Natural killer cell (primary cell): ENCODE measurements around the gene RASGEF1B. TPM values are rescaled to one million over a fixed set of nuclear protein-coding genes. Genes with fewer than 3 reads are reported as not detected.

Experiments
- ATAC-seq, 3 donors: fragments of 150-1000 bp in 2 of 3; fragments of 200-7000 bp in 1 of 3; cut with Tn5 transposase; 1 replicate in 1 of 3; 2 replicates in 2 of 3; pipeline ENCODE4 v1.10.0; 2021; ENCODE audit warnings: mild to moderate bottlenecking in 2 of 3, moderate library complexity in 2 of 3
- DNase-seq, 2 donors: peaks; one replicate each; pipeline versions ENCODE4 v3.0.0 to v3.0.0-alpha.2; 2013 to 2021; ENCODE audit warnings: mixed read lengths in 1 of 2
- H3K27ac ChIP-seq: one replicate; pipeline ENCODE4 v1.5.1; 2013; ENCODE audit warnings: mild to moderate bottlenecking, low read length
- H3K27me3 ChIP-seq: one replicate; pipeline ENCODE4 v1.6.1; 2013; ENCODE audit warnings: low read length; ENCODE audit not compliant: control insufficient read depth, insufficient read depth
- H3K36me3 ChIP-seq: one replicate; pipeline ENCODE4 v1.6.1; 2013; ENCODE audit warnings: low read length; ENCODE audit not compliant: control insufficient read depth, insufficient read depth
- H3K4me1 ChIP-seq: one replicate; pipeline ENCODE4 v1.6.1; 2013; ENCODE audit warnings: low read length; ENCODE audit not compliant: control insufficient read depth, insufficient read depth
- H3K4me3 ChIP-seq: one replicate; pipeline ENCODE4 v1.5.1; 2013; ENCODE audit warnings: low read length
- H3K9me3 ChIP-seq: one replicate; pipeline ENCODE4 v1.6.1; 2013; ENCODE audit warnings: low read length; ENCODE audit not compliant: control insufficient read depth, insufficient read depth
- H3K27ac Mint-ChIP-seq, 2 donors: one replicate each; pipeline ENCODE4 v1.8.0; 2022; ENCODE audit warnings: mild to moderate bottlenecking in 2 of 2, mixed read lengths in 2 of 2, moderate library complexity in 1 of 2
- H3K27me3 Mint-ChIP-seq, 2 donors: one replicate each; pipeline ENCODE4 v1.8.0; 2022; ENCODE audit warnings: low read depth in 2 of 2, mixed read lengths in 2 of 2
- H3K36me3 Mint-ChIP-seq: one replicate; pipeline ENCODE4 v1.8.0; 2022; ENCODE audit warnings: mixed read lengths
- H3K4me1 Mint-ChIP-seq, 2 donors: one replicate each; pipeline ENCODE4 v1.8.0; 2022; ENCODE audit warnings: mixed read lengths in 2 of 2
- H3K4me3 Mint-ChIP-seq: one replicate; pipeline ENCODE4 v1.8.0; 2022; ENCODE audit warnings: mild to moderate bottlenecking, moderate library complexity, mixed read lengths
- H3K9me3 Mint-ChIP-seq, 2 donors: one replicate each; pipeline ENCODE4 v1.8.0; 2022; ENCODE audit warnings: mixed read lengths in 2 of 2
- WGBS: methylation state at CpG from one replicate; pipeline ENCODE4 v1.1.7; 2013; ENCODE audit warnings: missing lambda C conversion rate; ENCODE audit not compliant: insufficient coverage; 5-methylcytosine and 5-hydroxymethylcytosine counted together
- intact Hi-C: fragments of 100-400 bp; cut with micrococcal nuclease; formaldehyde crosslinking; loops from one replicate; pipeline ENCODE4 v1.14.2; 2022
- total RNA-seq, 4 donors: library from RNA; stranded (reverse); fragments of 120-200 nt in 1 of 4; gene quantifications; one replicate each; pipeline versions ENCODE4 v1.2.3 to v1.2.4, GENCODE V29; 2013 to 2022
- TF ChIP-seq, protein P1 (sequence below): fragments of 200-600 bp; IDR thresholded peaks from one replicate; pipeline ENCODE4 v1.8.0; 2022; ENCODE audit warnings: antibody characterized with exemption

Gene RASGEF1B
- total RNA-seq, 3 donors from 2014 or later (not counting 1 experiment from before 2014, with no cell fraction given): 42.9 to 106 (median 90.8) TPM

DNA sequence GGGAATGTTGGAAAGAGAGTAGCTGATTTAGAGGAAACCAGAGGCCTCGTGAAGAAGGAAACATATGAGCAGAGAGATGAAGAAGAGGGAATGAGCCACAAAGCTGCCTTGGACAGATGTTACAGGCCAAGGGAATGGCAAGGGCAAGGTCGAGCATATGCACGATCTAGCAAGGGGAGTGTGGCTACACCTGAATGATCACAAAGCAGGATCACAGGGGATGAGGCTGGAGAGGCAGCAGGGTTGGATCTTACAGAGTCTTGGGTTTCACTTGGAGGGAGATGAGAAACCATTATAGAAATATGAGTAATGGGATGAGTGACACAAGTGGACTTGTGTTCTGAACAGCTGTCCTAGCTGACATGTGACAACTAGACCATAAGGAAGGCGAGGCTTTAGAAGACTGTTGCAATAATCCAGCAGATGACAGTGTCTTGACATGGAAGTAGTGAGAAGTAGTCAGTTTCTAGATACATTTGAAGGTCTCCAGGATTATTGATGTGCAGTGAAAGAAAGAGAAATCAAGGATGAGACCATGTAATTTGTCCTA is 58.7 kb downstream of the RASGEF1B start:
- no peaks in the 10 kb centered on the region for H3K27me3 Mint-ChIP-seq
- no peak overlapping the region for H3K4me3 Mint-ChIP-seq
- Histone ChIP-seq H3K27ac (no peak overlapping the region), H3K27me3 (no peaks in the 10 kb centered on the region), H3K4me3 (no peak overlapping the region), H3K36me3 (no peaks in the 10 kb centered on the region), H3K4me1 (no peaks in the 10 kb centered on the region), H3K9me3 (no peaks in the 10 kb centered on the region)
- intact Hi-C loops: no loop called here
- TF ChIP-seq, protein P1, sequence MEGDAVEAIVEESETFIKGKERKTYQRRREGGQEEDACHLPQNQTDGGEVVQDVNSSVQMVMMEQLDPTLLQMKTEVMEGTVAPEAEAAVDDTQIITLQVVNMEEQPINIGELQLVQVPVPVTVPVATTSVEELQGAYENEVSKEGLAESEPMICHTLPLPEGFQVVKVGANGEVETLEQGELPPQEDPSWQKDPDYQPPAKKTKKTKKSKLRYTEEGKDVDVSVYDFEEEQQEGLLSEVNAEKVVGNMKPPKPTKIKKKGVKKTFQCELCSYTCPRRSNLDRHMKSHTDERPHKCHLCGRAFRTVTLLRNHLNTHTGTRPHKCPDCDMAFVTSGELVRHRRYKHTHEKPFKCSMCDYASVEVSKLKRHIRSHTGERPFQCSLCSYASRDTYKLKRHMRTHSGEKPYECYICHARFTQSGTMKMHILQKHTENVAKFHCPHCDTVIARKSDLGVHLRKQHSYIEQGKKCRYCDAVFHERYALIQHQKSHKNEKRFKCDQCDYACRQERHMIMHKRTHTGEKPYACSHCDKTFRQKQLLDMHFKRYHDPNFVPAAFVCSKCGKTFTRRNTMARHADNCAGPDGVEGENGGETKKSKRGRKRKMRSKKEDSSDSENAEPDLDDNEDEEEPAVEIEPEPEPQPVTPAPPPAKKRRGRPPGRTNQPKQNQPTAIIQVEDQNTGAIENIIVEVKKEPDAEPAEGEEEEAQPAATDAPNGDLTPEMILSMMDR: no peak
- ATAC-seq (no peak), DNase-seq (no peak)
- H3K36me3 Mint-ChIP-seq: no peaks in the 10 kb centered on the region
- H3K4me1 Mint-ChIP-seq: no peaks in the 10 kb centered on the region
- no peaks in the 10 kb centered on the region for H3K9me3 Mint-ChIP-seq
- WGBS: 84% methylated on average over 4 of the region's 4 CpGs
- no peak overlapping the region for H3K27ac Mint-ChIP-seq

DNA sequence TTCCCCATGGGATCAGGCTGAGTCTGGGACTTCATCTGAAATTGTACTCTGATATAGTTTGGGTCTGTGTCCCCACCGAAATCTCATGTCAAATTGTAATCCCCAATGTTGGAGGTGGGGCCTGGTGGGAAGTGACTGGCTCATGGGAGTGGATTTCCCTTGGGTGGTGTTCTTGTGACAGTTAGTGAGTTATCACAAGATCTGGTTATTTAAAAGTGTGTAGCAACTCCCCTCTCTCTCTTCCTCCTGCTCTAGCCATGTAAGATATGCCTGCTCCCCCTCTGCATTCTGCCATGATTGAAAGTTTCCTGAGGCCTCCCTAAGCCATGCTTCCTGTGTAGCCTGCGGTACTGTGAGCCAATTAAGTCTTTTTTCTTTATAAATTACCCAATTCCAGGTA is 61.0 kb downstream of the RASGEF1B start:
- no peak overlapping the region for H3K4me3 Mint-ChIP-seq
- no peak overlapping the region for H3K4me3 ChIP-seq
- ATAC-seq (no peak), DNase-seq (no peak)
- 48% methylated on average over 2 of the region's 2 CpGs for WGBS
- no peaks in the 10 kb centered on the region for H3K9me3 Mint-ChIP-seq
- H3K27ac ChIP-seq: no peak overlapping the region
- no peaks in the 10 kb centered on the region for H3K27me3 Mint-ChIP-seq
- no peaks in the 10 kb centered on the region for H3K4me1 Mint-ChIP-seq
- no peaks in the 10 kb centered on the region for H3K36me3 ChIP-seq
- H3K27me3 ChIP-seq: no peaks in the 10 kb centered on the region
- intact Hi-C loops: no loop called here
- no peak overlapping the region for H3K27ac Mint-ChIP-seq
- no peaks in the 10 kb centered on the region for H3K36me3 Mint-ChIP-seq
- no peaks in the 10 kb centered on the region for H3K9me3 ChIP-seq
- H3K4me1 ChIP-seq: no peaks in the 10 kb centered on the region
- TF ChIP-seq, protein P1: no peak

DNA sequence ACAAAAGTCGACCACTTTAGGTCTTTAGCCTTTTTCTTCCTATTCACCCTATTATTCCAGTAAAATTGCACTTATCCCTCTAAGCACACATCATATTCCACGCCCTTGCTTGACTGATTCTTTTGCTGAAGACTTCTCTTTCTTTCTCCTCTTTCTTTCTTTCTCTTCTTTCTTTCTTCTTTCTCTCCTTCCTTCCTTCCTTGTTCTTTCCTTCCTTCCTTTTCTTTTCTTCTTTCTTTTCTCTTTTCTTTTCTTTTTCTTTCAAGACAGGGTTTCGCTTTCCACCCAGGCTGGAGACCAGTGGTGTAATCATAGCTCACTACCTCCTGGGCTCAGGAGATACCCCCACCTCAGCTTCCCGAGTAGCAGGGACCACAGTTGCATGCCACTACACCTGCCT is 61.9 kb downstream of the RASGEF1B start:
- H3K27me3 ChIP-seq: no peaks in the 10 kb centered on the region
- Mint-ChIP-seq H3K4me3 (no peak overlapping the region), H3K36me3 (no peaks in the 10 kb centered on the region), H3K4me1 (no peaks in the 10 kb centered on the region), H3K27me3 (no peaks in the 10 kb centered on the region), H3K9me3 (no peaks in the 10 kb centered on the region), H3K27ac (no peak overlapping the region)
- H3K9me3 ChIP-seq: no peaks in the 10 kb centered on the region
- ATAC-seq (no peak), DNase-seq (no peak)
- no peaks in the 10 kb centered on the region for H3K4me1 ChIP-seq
- no peak overlapping the region for H3K4me3 ChIP-seq
- intact Hi-C loops: loop anchor here (10.0 kb wide), 1 partner anchor 955 kb away; no protein-coding TSS in a partner anchor
- WGBS: 81% methylated on average over 4 of the region's 4 CpGs
- H3K27ac ChIP-seq: no peak overlapping the region
- TF ChIP-seq, protein P1: no peak
- H3K36me3 ChIP-seq: no peaks in the 10 kb centered on the region

DNA sequence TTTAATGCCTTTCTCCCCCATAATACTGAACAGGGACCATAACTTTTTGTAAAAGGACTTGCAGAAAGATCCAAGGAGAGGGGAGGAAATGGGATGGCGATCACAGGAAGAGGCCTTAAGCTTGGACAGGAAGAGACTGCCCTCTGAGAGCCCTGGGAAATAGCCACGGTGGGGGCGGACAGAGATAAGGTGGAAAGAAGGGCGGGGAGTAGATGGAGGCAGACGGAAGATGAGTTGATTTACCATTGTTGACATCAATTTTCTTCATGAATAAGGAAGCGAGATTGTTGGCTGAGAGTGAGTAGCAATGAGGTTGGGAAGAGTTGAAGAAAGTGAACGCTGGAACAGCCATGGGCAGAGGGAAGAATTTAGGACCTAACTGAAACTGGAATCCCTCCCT is 63.4 kb downstream of the RASGEF1B start:
- Mint-ChIP-seq H3K9me3 (no peaks in the 10 kb centered on the region), H3K27me3 (no peaks in the 10 kb centered on the region), H3K27ac (no peak overlapping the region), H3K36me3 (no peaks in the 10 kb centered on the region), H3K4me1 (no peaks in the 10 kb centered on the region), H3K4me3 (no peak overlapping the region)
- H3K27ac ChIP-seq: no peak overlapping the region
- DNase-seq (no peak), ATAC-seq (no peak)
- intact Hi-C loops: loop anchor here (10.0 kb wide), 1 partner anchor 956 kb away; no protein-coding TSS in a partner anchor
- H3K4me1 ChIP-seq: no peaks in the 10 kb centered on the region
- H3K36me3 ChIP-seq: no peaks in the 10 kb centered on the region
- no peak overlapping the region for H3K4me3 ChIP-seq
- WGBS: 87% methylated on average over 7 of the region's 7 CpGs
- H3K27me3 ChIP-seq: no peaks in the 10 kb centered on the region
- H3K9me3 ChIP-seq: no peaks in the 10 kb centered on the region
- TF ChIP-seq, protein P1: no peak
